GM12878 (cell line): Measurements from ENCODE around the gene LRRC8A. TPM values are rescaled to one million over a fixed set of nuclear protein-coding genes. Genes with fewer than 3 reads are reported as not detected.

Experiments used
- CBX3 ChIP-seq: fragments of 200-600 bp; sonication (generic); IDR thresholded peaks from 2 replicates; pipeline ENCODE4 v1.6.1; 2016; ENCODE audit warnings: low read depth, borderline replicate concordance
- CEBPB ChIP-seq, 2 experiments: fragments of 150-350 bp in 1 of 2; IDR thresholded peaks; 2 replicates each; pipeline ENCODE4 v1.6.1; 2012 to 2014; ENCODE audit warnings: low read depth in 2 of 2, low read length in 2 of 2, borderline replicate concordance in 1 of 2, inconsistent platforms in 1 of 2
- CHD2 ChIP-seq: IDR thresholded peaks from 2 replicates; pipeline ENCODE4 v1.6.1; 2011; ENCODE audit warnings: low read depth, low read length, improper control_type of control experiment, borderline replicate concordance
- HDAC2 ChIP-seq: fragments of 200-600 bp; sonication (generic); IDR thresholded peaks from 2 replicates; pipeline ENCODE4 v1.6.1; 2017
- IKZF1 ChIP-seq: fragments of 450-650 bp; conservative IDR thresholded peaks from 2 replicates; pipeline ENCODE4 v1.6.1; 2017; ENCODE audit warnings: antibody characterized with exemption, mild to moderate bottlenecking
- KLF5 ChIP-seq: fragments of 450-650 bp; IDR thresholded peaks from 2 replicates; pipeline ENCODE4 v1.6.1; 2014; ENCODE audit warnings: mild to moderate bottlenecking; ENCODE audit not compliant: partially characterized antibody
- MYB ChIP-seq: fragments of 150-350 bp; IDR thresholded peaks from 2 replicates; pipeline ENCODE4 v1.6.1; 2014; ENCODE audit warnings: mild to moderate bottlenecking, low read depth, low read length, borderline replicate concordance
- PBX3 ChIP-seq: IDR thresholded peaks from 2 replicates; pipeline ENCODE4 v1.6.1; 2011; ENCODE audit warnings: mild to moderate bottlenecking, low read depth, low read length, moderate library complexity; ENCODE audit not compliant: insufficient replicate concordance
- PRDM15 ChIP-seq: fragments of 450-650 bp; formaldehyde crosslinking; IDR thresholded peaks from 2 replicates; pipeline ENCODE4 v1.4.0; 2020; ENCODE audit warnings: mild to moderate bottlenecking, moderate library complexity
- RAD21 ChIP-seq: IDR thresholded peaks from 2 replicates; pipeline ENCODE4 v1.6.1; 2011; ENCODE audit warnings: mild to moderate bottlenecking, low read depth, low read length, moderate library complexity; ENCODE audit not compliant: insufficient read depth
- RCOR1 ChIP-seq: conservative IDR thresholded peaks from 2 replicates; pipeline ENCODE4 v1.6.1; 2012; ENCODE audit warnings: low read depth, low read length, improper control_type of control experiment
- STAT1 ChIP-seq: fragments of 450-650 bp; conservative IDR thresholded peaks from 2 replicates; pipeline ENCODE4 v1.6.1; 2014; ENCODE audit warnings: antibody characterized with exemption, mild to moderate bottlenecking
- TCF12 ChIP-seq: IDR thresholded peaks from 2 replicates; pipeline ENCODE4 v1.6.1; 2011; ENCODE audit warnings: low read depth, mild to moderate bottlenecking, low read length
- WRNIP1 ChIP-seq: IDR thresholded peaks from 2 replicates; pipeline ENCODE4 v1.6.1; 2011; ENCODE audit warnings: low read depth, low read length, improper control_type of control experiment, borderline replicate concordance
- ZNF274 ChIP-seq: IDR thresholded peaks from one replicate; pipeline ENCODE4 v1.8.0; 2011; ENCODE audit not compliant: insufficient read length, insufficient read depth
- ZNF592 ChIP-seq: fragments of 450-650 bp; IDR thresholded peaks from 2 replicates; pipeline ENCODE4 v1.6.1; 2017; ENCODE audit warnings: mild to moderate bottlenecking, moderate library complexity
- polyA plus RNA-seq, 11 experiments: library from polyadenylated mRNA; depleted of rRNA in 4 of 11; unstranded in 6 of 11; stranded (reverse) in 5 of 11; fragments of >200 nt; fragmentation: Nextera tagmentation in 4 of 11; fragmentation: Illumina TruSeq in 1 of 11; extraction: Ambion mirVana in 4 of 11; extraction: Trizol in 1 of 11; gene quantifications; 1 replicate in 1 of 11; 2 replicates in 10 of 11; pipeline versions ENCODE4 v1.2.1 to v1.2.3, GENCODE V29; 2011 to 2016; ENCODE audit warnings: inconsistent platforms in 2 of 11, missing spikeins in 2 of 11, low read depth in 1 of 11
- total RNA-seq, 4 experiments: library from RNA; depleted of rRNA in 3 of 4; stranded (reverse); fragments of >200 nt in 3 of 4; fragmentation: Illumina TruSeq in 1 of 4; extraction: Trizol in 1 of 4; gene quantifications; 2 replicates each; pipeline versions ENCODE4 v1.2.1 to v1.2.3, GENCODE V29; 2013 to 2021

The LRRC8A gene
- total and polyA plus RNA-seq, 10 of the 15 experiments (the other 5 are each of a cell fraction or from before 2014, with no cell fraction given) = 1.6 to 15.9 (median 9.7) TPM

DNA sequence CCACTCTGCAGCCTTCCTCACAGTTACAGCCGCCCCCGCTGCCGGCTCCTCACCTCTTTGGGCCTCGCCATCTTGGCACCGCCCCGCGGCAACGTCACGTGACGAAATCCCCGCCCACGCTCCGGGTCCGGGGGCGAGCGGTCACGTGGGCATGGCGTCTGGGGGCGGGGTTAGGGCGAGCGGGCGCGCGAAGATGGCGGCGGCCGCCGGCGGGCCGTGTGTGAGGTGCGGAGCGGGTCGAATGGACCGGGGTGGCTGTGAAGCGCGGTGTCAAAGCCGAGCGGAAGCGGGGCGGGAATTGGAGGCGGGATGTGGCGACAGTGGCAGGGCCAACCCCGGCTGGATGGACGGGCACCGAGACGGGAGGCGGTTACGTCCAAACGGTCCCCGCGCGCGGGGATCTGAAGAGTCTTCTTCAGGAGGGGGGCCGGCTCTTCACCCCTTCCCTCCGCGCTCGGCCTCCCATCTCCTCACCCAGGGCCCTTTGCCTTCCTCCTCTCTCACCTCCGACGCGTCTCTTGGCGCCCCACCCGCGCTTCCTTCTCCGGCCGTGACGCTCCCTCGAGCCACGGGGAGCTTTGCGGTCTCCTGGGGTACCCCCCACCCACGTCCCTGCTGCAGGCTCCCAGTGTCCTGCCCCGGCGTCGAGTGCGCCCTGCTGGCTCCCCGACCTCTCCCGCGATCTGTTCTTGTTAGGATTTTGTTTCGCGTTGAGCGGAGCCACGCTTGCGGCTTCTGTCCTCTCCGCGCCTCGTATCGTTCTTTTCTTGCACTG, 65.8 kb downstream of the LRRC8A start, which contains the start of the genes DOLK and NUP188 (continued):
- no peak for TF ChIP-seq RCOR1
- peak; percentile 39 for TF ChIP-seq KLF5
- peak; percentile 34; the same call in 1 of the 2 replicates for TF ChIP-seq TCF12
- peak; percentile 51; the same call in 1 of the 2 replicates for TF ChIP-seq CHD2
- TF ChIP-seq ZNF274 = no peak
- TF ChIP-seq STAT1 = no peak; the same call in 1 of the 2 replicates
- peak; percentile 52; the same call in 1 of the 2 replicates for TF ChIP-seq PRDM15 (CRISPR knock-in tag)
- no peak for TF ChIP-seq PBX3
- TF ChIP-seq WRNIP1 = no peak
- TF ChIP-seq HDAC2 = no peak
- TF ChIP-seq IKZF1 = peak; percentile 86
- TF ChIP-seq ZNF592 = no peak
- TF ChIP-seq RAD21 = no peak
- no peak for TF ChIP-seq CBX3
- TF ChIP-seq CEBPB (IDR thresholded peaks at IDR 0.05; ENCODE audit: borderline replicate concordance in 1 of 2, low read depth in 2 of 2, low read length in 2 of 2) = no peak
- TF ChIP-seq MYB = no peak
